Panc1 (cell line): ENCODE results near the gene TNS2.

Experiments
- CTCF ChIP-seq: fragments of 450-650 bp; IDR thresholded peaks from 2 replicates; pipeline ENCODE4 v1.5.1; 2017; ENCODE audit warnings: mild to moderate bottlenecking
- SIN3A ChIP-seq: IDR thresholded peaks from 2 replicates; pipeline ENCODE4 v1.6.1; 2012; ENCODE audit warnings: low read depth, mild to moderate bottlenecking, low read length, moderate library complexity, borderline replicate concordance; ENCODE audit not compliant: insufficient read depth

- TF ChIP-seq CTCF (no peak), SIN3A (no peak)
Measured at GRCh38 chr12:53004178-53004577, 45.7 kb upstream of the TNS2 start.
